GM19328 (cell line): ENCODE results near the gene GCLM.
"Not testable (repeated sequence)": the region's sequence is repeated elsewhere in the genome, so short reads cannot be mapped to it uniquely, and the experiment has no call there.

Source experiments
- ATAC-seq: cut with Tn5 transposase; IDR thresholded peaks from one replicate; pipeline ENCODE4 v1.9.1; 2021; ENCODE audit warnings: mild to moderate bottlenecking, moderate library complexity; ENCODE audit not compliant: unreplicated experiment

Gene GCLM

DNA sequence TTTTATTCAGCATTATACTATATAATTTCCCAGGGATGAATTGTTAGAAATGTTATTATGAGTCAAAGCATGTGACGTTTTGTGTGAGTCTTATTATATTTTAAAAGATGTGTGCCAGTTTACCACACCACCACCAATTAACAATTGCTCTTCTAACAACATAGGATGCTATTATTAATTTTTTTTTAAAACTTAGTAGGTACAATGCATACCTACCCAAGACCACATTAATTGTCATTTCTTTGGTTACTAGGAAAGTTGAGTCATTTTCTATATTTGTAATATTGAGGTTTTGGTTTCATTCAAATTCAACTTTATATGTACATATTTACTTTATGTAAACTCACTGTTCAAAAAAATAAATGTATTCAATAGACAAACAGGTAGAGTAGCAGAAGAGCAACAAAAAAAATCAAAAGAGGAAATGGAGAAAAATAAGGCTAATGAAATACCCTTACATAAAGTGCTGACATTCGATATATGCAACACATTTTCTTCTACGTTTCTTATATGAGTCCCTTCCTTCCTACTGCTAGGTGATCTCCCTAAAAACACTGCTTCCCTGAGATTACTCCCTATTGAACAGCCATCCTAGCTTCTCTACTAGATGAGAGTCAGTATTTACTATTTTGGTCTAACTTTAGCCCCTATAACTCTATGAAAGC, 9.6 kb downstream of the GCLM start:
- ATAC-seq, result no peak

DNA sequence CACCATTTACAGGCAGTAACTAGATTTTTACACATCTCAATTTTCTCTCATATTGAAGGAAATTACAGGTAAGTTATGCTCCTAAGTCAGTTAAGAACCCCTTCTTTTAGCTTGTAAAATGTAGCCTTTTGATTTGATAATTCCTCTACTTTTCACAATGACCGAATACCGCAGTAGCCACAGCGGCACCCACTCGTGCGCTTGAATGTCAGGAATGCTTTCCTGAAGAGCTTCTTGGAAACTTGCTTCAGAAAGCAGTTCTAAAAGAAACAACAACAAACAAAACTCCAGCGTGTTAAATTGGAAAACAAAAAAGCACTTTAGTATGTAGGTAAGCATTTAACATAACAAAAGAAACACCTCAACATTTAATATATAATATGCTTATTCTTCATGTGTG, 20.3 kb downstream of the GCLM start:
- no peak for ATAC-seq

- no peak for ATAC-seq
Observed at GRCh38 chr1:93882269-93882668, 27.0 kb downstream of the GCLM start.

GRCh38 chr1:93880731-93881130, 28.5 kb downstream of the GCLM start:
- no peak for ATAC-seq

DNA sequence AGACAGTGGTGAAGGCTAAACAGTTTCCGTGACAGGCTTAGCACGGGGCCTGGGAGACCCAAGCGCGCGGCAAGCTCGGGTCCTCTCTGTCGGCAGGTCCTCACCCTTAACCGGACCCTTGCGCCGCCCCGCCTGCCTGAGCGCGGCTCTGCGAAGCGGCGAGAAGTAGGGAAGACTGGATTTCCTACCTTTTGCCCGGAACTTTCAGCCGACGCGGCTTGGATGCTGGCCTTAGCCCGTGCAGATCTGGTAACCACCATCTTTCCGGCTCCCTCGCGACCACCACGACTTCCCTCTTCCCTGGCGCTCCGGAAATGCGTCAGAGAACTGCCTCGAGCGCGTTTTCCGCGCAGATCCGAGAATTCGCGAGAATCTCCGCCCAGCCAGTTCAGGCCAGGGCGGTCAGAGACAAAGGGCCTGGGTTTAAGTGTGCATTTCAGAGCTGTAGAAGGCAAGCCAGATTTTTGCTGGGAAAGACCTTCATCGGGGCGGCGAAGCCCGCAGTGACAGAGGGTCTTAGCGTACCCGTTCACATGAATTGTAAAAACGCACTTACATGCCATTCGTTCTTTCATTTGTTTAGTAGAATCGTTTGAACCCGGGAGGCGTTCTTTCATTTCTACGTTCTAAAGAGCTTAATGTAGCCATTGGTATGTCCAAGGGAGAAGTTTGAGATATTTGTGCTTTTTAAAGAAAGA, 30.2 kb downstream of the GCLM start, which contains the start of gene DNTTIP2:
TSS of gene DNTTIP2 (minus strand) at position 318 of the 698 bp plus-strand sequence. CDS start at position 260, 58 bp downstream.
- peak; percentile 96 for ATAC-seq

- peak; percentile 37 for ATAC-seq
Observed at GRCh38 chr1:93878501-93878888, 30.7 kb downstream of the GCLM start.

DNA sequence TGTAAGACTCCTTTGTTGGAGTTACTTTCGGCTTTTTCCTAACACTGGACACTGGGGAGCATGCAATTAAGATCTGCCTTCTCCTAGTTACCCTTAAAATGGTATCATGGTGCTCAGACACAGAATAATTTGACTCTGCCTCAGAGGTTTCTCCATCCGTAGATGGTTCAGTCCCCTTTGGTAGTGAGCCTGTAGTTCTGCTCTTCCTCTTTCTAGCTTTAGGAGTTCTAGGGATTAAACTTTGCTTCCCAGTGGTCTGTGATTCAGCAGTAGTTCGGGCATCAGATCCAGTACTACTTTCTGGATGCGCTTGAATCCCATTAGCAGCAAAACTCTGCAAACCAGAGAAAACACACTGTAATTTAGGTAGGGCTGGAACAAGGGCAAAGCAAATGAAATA, 31.7 kb downstream of the GCLM start:
- ATAC-seq, result no peak

GRCh38 chr1:93876244-93876643, 33.0 kb downstream of the GCLM start:
- ATAC-seq, result no peak

DNA sequence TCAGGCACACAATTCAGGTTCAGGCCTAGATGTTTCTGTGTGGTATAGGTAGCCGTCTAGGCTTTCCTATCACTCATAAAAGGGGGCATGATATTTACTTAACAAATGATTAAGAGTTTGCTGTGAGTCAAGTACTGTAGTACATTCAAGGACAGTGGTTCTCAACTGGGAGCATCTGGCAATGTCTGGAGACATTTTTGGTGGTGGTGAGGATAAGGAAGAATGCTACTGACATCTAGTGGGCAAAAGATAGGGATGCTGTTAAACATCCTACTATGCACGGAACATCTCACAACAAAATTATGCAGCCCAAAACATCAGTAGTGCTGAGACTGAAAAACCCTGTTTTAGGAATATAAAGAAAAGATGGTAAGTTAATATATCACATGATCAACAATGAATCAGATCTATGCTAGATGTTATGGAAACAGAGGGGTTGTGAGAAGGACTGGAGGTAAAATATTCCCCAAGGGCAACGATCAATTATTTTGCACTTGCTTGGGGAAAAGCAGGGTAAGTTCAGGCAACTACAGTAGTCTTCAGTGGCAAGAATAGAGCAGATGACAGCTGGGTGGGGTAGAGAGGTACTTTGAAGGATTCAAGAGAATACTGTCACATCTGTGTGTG, 35.1 kb downstream of the GCLM start:
- ATAC-seq, result no peak

GRCh38 chr1:93871366-93871765, 37.9 kb downstream of the GCLM start:
- ATAC-seq, result no peak

- no peak for ATAC-seq
Observed at GRCh38 chr1:93869653-93870052, 39.6 kb downstream of the GCLM start.

DNA sequence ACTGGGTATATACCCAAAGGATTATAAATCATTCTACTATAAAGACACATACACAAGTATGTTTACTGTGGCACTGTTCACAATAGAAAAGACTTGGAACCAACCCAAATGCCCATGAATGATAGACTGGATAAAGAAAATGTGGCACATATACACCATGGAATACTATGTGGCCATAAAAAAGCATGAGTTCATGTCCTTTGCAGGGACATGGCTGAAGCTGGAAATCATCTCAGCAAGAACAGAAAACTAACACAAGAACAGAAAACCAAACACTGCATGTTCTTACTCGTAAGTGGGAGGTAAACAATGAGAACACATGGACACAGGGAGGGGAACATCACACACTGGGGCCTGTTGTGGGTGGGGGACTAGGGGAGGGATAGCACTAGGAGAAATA, 40.7 kb downstream of the GCLM start:
- not testable (repeated sequence) for ATAC-seq

DNA sequence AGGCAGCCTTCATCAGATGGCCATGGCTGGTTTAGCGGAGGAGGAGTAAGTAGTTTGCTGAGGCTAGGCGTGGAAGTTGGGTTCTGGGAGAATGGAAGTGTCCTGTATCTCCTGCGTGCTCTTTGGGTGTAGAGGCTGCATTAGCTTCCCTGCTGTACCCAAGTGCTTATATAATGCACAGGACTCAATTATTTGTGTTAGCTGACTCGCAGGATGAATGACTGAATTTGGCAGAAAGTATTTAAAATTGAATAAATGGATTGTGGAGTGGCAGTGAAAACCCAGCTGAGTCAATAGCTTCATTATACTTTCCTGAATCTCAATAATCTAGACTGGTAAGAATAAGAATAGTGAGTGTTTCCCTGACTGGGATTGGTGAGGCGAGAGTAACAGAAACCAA, 44.0 kb downstream of the GCLM start:
- ATAC-seq, result no peak

DNA sequence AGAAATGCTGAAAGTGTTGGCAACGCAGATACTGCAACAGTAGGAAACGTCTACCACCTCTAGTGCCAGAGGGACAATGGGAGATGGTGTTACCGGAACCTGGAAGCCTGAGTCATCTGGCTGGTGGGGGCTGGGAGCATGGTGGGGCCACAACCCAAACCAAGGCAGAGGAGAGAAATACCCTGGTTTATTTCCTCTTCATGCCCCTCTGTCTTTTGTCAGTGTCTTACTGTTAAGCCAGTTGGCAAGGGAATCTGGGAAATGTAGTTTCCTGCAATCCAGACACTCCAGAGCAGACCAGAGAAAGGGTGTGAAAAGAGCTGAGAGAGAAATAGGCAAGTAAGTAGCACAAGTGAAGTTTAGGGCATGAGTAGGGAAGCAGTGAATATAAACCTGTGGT, 45.1 kb downstream of the GCLM start:
- ATAC-seq, result no peak

GRCh38 chr1:93857653-93858052, 51.6 kb downstream of the GCLM start:
- not testable (repeated sequence) for ATAC-seq

- not testable (repeated sequence) for ATAC-seq
Observed at GRCh38 chr1:93855983-93856382, 53.2 kb downstream of the GCLM start.

- ATAC-seq, result no peak
Observed at GRCh38 chr1:93853940-93854339, 55.3 kb downstream of the GCLM start.

DNA sequence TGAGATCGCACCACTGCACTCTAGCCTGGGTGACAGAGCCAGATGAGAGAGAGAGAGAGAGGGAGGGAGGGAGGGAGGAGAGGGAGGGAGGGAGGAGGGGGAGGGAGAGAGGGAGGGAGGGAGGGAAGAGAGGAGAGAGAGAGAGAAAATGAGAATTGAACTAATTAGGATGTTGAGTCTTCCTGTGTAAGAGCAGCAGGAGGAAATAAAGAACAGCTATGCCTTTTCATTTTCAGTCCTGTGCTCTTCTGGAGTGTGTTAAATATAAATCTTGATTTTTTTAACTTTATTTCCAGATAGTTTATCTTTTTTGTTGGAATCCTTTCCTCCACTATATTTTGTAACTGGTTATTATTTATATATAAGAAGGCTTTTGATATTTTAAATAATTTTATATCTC, 57.4 kb downstream of the GCLM start:
- ATAC-seq, result no peak

GRCh38 chr1:93851327-93851712, 57.9 kb downstream of the GCLM start:
- no peak for ATAC-seq

DNA sequence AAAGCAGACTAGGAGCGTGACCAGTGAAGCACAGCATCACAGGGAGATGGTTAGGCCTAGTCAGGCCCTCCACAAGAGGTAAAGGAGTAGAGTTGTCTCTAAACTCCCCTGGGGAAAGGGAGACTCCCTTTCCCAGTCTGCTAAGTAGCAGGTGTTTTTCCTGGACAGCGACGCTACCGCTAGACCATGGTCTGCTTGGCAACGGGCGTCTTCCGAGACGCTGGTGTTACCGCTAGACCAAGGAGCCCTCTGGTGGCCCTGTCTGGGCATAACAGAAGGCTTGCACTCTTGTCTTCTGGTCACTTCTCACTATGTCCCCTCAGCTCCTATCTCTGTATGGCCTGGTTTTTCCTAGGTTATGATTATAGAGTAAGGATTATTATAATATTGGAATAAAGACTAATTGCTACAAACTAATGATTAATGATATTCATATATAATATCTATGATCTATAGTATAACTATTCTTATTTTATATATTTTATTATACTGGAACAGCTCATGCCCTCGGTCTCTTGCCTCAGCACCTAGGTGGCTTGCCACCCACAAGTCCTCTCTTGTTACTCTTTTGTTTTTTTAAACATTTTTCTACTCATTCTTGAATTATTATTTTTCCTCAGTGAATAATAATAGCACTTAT, 58.4 kb downstream of the GCLM start:
- ATAC-seq, result not testable (repeated sequence)

DNA sequence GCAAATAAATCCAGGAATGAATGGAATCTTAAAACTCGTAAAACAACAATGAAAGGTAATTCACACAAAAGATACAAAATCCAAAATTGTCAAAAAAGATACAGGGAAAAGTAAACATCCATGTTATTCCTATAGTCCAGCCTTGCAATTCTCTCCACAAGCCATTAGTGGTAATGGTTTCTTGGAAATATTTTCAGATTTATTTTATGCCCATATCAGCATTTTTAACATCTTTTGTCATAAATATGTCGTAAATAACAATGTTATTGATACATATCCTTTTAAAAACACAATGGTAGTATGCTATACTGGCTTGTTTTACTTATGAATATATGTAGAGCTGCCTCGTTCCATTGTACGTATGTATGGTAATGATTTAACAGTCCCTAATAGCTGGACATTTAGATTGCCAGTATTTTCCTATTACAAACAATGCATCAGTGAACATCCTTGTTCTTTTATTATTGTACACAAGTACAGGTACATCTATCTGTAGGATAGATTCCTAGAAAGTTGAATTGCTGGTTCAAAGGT, 60.8 kb downstream of the GCLM start:
- ATAC-seq, result no peak
